Hepatic stellate cell (primary cell): ENCODE results near the gene NISCH.

ENCODE experiments used
- DNase-seq: peaks from one replicate; pipeline ENCODE4 v3.0.0; 2011; ENCODE audit warnings: low spot score

NISCH gene

GRCh38 chr3:52541050-52541449 is 85.6 kb downstream of the NISCH start:
- DNase-seq: no peak
